H9 (cell line): ENCODE measurements around the gene MEI4. TPM values are rescaled to one million over a fixed set of nuclear protein-coding genes. Genes with fewer than 3 reads are reported as not detected.

ENCODE experiments used
- DNase-seq: peaks from one replicate; pipeline ENCODE4 v3.0.0-alpha.2; 2017
- H2AFZ ChIP-seq: one replicate; pipeline ENCODE4 v1.6.1; 2013; ENCODE audit warnings: mild to moderate bottlenecking, low read length, control low read depth, moderate library complexity
- H2AK5ac ChIP-seq: 2 replicates; pipeline ENCODE4 v1.6.1; 2013; ENCODE audit warnings: low read length, control low read depth, mixed read lengths; ENCODE audit not compliant: insufficient read length
- H2BK120ac ChIP-seq: one replicate; pipeline ENCODE4 v1.6.1; 2013; ENCODE audit warnings: low read depth, mild to moderate bottlenecking, low read length, control low read depth, inconsistent platforms; ENCODE audit not compliant: poor library complexity, severe bottlenecking
- H2BK12ac ChIP-seq: 2 replicates; pipeline ENCODE4 v1.6.1; 2013; ENCODE audit warnings: low read length, control low read depth, mixed read lengths, low read depth; ENCODE audit not compliant: insufficient read length
- H2BK15ac ChIP-seq: 2 replicates; pipeline ENCODE4 v1.6.1; 2013; ENCODE audit warnings: low read depth, low read length, control low read depth
- H2BK20ac ChIP-seq: one replicate; pipeline ENCODE4 v1.6.1; 2013; ENCODE audit warnings: low read depth, mild to moderate bottlenecking, low read length, control low read depth, inconsistent platforms; ENCODE audit not compliant: poor library complexity, severe bottlenecking
- H2BK5ac ChIP-seq: 2 replicates; pipeline ENCODE4 v1.6.1; 2013; ENCODE audit warnings: low read length, control low read depth, mixed read lengths; ENCODE audit not compliant: insufficient read length
- H3K14ac ChIP-seq: 2 replicates; pipeline ENCODE4 v1.6.1; 2013; ENCODE audit warnings: low read length, control low read depth; ENCODE audit not compliant: insufficient read depth
- H3K18ac ChIP-seq: 2 replicates; pipeline ENCODE4 v1.6.1; 2013; ENCODE audit warnings: low read depth, mild to moderate bottlenecking, mixed read lengths, low read length, control low read depth; ENCODE audit not compliant: insufficient read length
- H3K23ac ChIP-seq: 2 replicates; pipeline ENCODE4 v1.6.1; 2013; ENCODE audit warnings: low read length, control low read depth, mixed read lengths, low read depth; ENCODE audit not compliant: insufficient read length
- H3K23me2 ChIP-seq: 2 replicates; pipeline ENCODE4 v1.6.1; 2013; ENCODE audit warnings: low read depth, mild to moderate bottlenecking, mixed read lengths, low read length, control low read depth; ENCODE audit not compliant: insufficient read length, poor library complexity, severe bottlenecking
- H3K27ac ChIP-seq: 2 replicates; pipeline ENCODE4 v1.5.1; 2013; ENCODE audit warnings: low read length, control low read depth, mixed read lengths, low read depth; ENCODE audit not compliant: insufficient read length
- H3K27me3 ChIP-seq: 2 replicates; pipeline ENCODE4 v1.6.1; 2013; ENCODE audit warnings: low read length, control low read depth, inconsistent platforms; ENCODE audit not compliant: insufficient read depth
- H3K4ac ChIP-seq: 2 replicates; pipeline ENCODE4 v1.6.1; 2013; ENCODE audit warnings: low read depth, mild to moderate bottlenecking, control low read depth, inconsistent platforms, low read length, moderate library complexity
- H3K4me1 ChIP-seq: 2 replicates; pipeline ENCODE4 v1.6.1; 2013; ENCODE audit warnings: low read length, control low read depth, inconsistent platforms; ENCODE audit not compliant: insufficient read depth
- H3K4me2 ChIP-seq: 2 replicates; pipeline ENCODE4 v1.6.1; 2013; ENCODE audit warnings: low read length, control low read depth, mixed read lengths; ENCODE audit not compliant: insufficient read length, insufficient read depth
- H3K56ac ChIP-seq: 2 replicates; pipeline ENCODE4 v1.6.1; 2013; ENCODE audit warnings: low read depth, mild to moderate bottlenecking, mixed read lengths, low read length, control low read depth; ENCODE audit not compliant: insufficient read length
- H3K79me1 ChIP-seq: 2 replicates; pipeline ENCODE4 v1.6.1; 2013; ENCODE audit warnings: low read depth, mild to moderate bottlenecking, moderate library complexity, low read length, control low read depth, inconsistent platforms; ENCODE audit not compliant: insufficient read depth, poor library complexity, severe bottlenecking
- H3K79me2 ChIP-seq: 2 replicates; pipeline ENCODE4 v1.6.1; 2013; ENCODE audit warnings: low read length, control low read depth, inconsistent platforms; ENCODE audit not compliant: insufficient read depth
- H3K9ac ChIP-seq: 2 replicates; pipeline ENCODE4 v1.6.1; 2013; ENCODE audit warnings: low read length, control low read depth, mixed read lengths; ENCODE audit not compliant: insufficient read length; ENCODE audit errors: extremely low read depth
- H3K9me3 ChIP-seq: one replicate; pipeline ENCODE4 v1.6.1; 2013; ENCODE audit warnings: low read depth, low read length, inconsistent platforms; ENCODE audit not compliant: control insufficient read depth
- H3T11ph ChIP-seq: one replicate; pipeline ENCODE4 v1.6.1; 2013; ENCODE audit warnings: mild to moderate bottlenecking, low read length, control low read depth, inconsistent platforms
- H4K20me1 ChIP-seq: one replicate; pipeline ENCODE4 v1.6.1; 2013; ENCODE audit not compliant: control insufficient read depth, insufficient read length, insufficient read depth
- H4K5ac ChIP-seq: 2 replicates; pipeline ENCODE4 v1.6.1; 2013; ENCODE audit warnings: low read depth, mild to moderate bottlenecking, mixed read lengths, low read length, control low read depth; ENCODE audit not compliant: insufficient read length
- H4K8ac ChIP-seq: replicated peaks from 2 replicates; pipeline ENCODE4 v1.6.1; 2013; ENCODE audit warnings: low read length, control low read depth, mixed read lengths, low read depth; ENCODE audit not compliant: insufficient read length
- H4K91ac ChIP-seq: 2 replicates; pipeline ENCODE4 v1.6.1; 2013; ENCODE audit warnings: low read depth, mild to moderate bottlenecking, moderate library complexity, mixed read lengths, low read length, control low read depth; ENCODE audit not compliant: insufficient read length
- H3K27ac Mint-ChIP-seq, 3 experiments: 2 replicates in 2 of 3; 3 replicates in 1 of 3; pipeline ENCODE4 v1.8.0; 2020 to 2021; ENCODE audit warnings: mixed read lengths in 3 of 3, mild to moderate bottlenecking in 1 of 3, moderate library complexity in 1 of 3
- H3K27me3 Mint-ChIP-seq: 2 replicates; pipeline ENCODE4 v1.8.0; 2021; ENCODE audit warnings: low read depth, mild to moderate bottlenecking, moderate library complexity, mixed read lengths
- H3K36me3 Mint-ChIP-seq, 3 experiments: 2 replicates in 2 of 3; 3 replicates in 1 of 3; pipeline ENCODE4 v1.8.0; 2020 to 2021; ENCODE audit warnings: low read depth in 3 of 3, mixed read lengths in 3 of 3; ENCODE audit not compliant: insufficient read depth in 1 of 3
- H3K4me1 Mint-ChIP-seq, 2 experiments: 2 replicates each; pipeline ENCODE4 v1.8.0; 2020; ENCODE audit warnings: mixed read lengths in 2 of 2
- H3K4me3 Mint-ChIP-seq, 2 experiments: 2 replicates in 1 of 2; 3 replicates in 1 of 2; pipeline ENCODE4 v1.8.0; 2020 to 2021; ENCODE audit warnings: mild to moderate bottlenecking in 2 of 2, mixed read lengths in 2 of 2, moderate library complexity in 1 of 2
- H3K9me3 Mint-ChIP-seq, 2 experiments: 2 replicates in 1 of 2; 3 replicates in 1 of 2; pipeline ENCODE4 v1.8.0; 2020; ENCODE audit warnings: mild to moderate bottlenecking in 2 of 2, mixed read lengths in 2 of 2, moderate library complexity in 1 of 2
- CTCF ChIP-seq: fragments of 200-600 bp; sonication (generic); conservative IDR thresholded peaks from 3 replicates; pipeline ENCODE4 v1.8.0; 2021; ENCODE audit warnings: antibody characterized with exemption, mild to moderate bottlenecking
- WGBS: extraction: QIAGEN DNeasy Blood & Tissue Kit; methylation state at CpG from one replicate; pipeline ENCODE4 v1.1.7; 2013; ENCODE audit warnings: missing lambda C conversion rate, low lambda C conversion rate, mixed read lengths; ENCODE audit not compliant: insufficient read length; ENCODE audit errors: extremely low coverage; 5-methylcytosine and 5-hydroxymethylcytosine counted together
- total RNA-seq: library from RNA; stranded (reverse); gene quantifications from 2 replicates; pipeline ENCODE4 v1.2.1, GENCODE V29; 2021

The MEI4 gene
- total RNA-seq, 1 experiment from 2014 or later: 0.55 TPM

GRCh38 chr6:77609106-77609505, 43.7 kb upstream of the MEI4 start:
- TF ChIP-seq CTCF: no peak

More at GRCh38 chr6:77609106-77609505, 43.7 kb upstream of the MEI4 start:
- no peaks in the 10 kb centered on the region for H3K79me1 ChIP-seq
- H2AK5ac ChIP-seq: no peak overlapping the region
- H2AFZ ChIP-seq: no peak overlapping the region
- no peaks in the 10 kb centered on the region for H3K4me1 ChIP-seq
- no peak overlapping the region for H3K9ac ChIP-seq
- H3K27ac ChIP-seq: no peak overlapping the region
- H3K56ac ChIP-seq: no peak overlapping the region
- no peak overlapping the region for H2BK20ac ChIP-seq
- H3K9me3 Mint-ChIP-seq: peaks cover 0 to 5% of the 10 kb centered on the region in 2 experiments; a peak in 3 of 5 replicates
- H3K27me3 ChIP-seq: no peaks in the 10 kb centered on the region
- no peak overlapping the region for H4K5ac ChIP-seq
- H4K8ac ChIP-seq: no peak overlapping the region
- H2BK5ac ChIP-seq: no peak overlapping the region
- H3K9me3 ChIP-seq: no peaks in the 10 kb centered on the region
- H3K36me3 Mint-ChIP-seq: peaks cover 0 to 4% (median 0%) of the 10 kb centered on the region in 3 experiments; a peak in 1 of 7 replicates
- no peak overlapping the region for H4K91ac ChIP-seq
- no peak overlapping the region for H3K27ac Mint-ChIP-seq
- no peak overlapping the region for H3K4ac ChIP-seq
- H3K14ac ChIP-seq: no peak overlapping the region
- no peaks in the 10 kb centered on the region for H3K27me3 Mint-ChIP-seq
- no peak overlapping the region for H2BK120ac ChIP-seq
- WGBS: no CpG with 5 or more reads among the region's 1 CpG
- no peak overlapping the region for H2BK12ac ChIP-seq
- no peaks in the 10 kb centered on the region for H3K79me2 ChIP-seq
- no peak overlapping the region for H2BK15ac ChIP-seq
- H3K4me3 Mint-ChIP-seq: no peak overlapping the region
- H3K4me1 Mint-ChIP-seq: no peaks in the 10 kb centered on the region
- no peak overlapping the region for H3K4me2 ChIP-seq
- no peaks in the 10 kb centered on the region for H3K23me2 ChIP-seq
- H3T11ph ChIP-seq: no peak overlapping the region
- H4K20me1 ChIP-seq: no peaks in the 10 kb centered on the region
- no peak overlapping the region for H3K23ac ChIP-seq
- H3K18ac ChIP-seq: no peak overlapping the region
- no peak for DNase-seq
